ENCODE data around the gene CORO2B. TPM values are rescaled to one million over a fixed set of nuclear protein-coding genes. Genes with fewer than 3 reads are reported as not detected.

CORO2B gene
- polyA plus RNA-seq, 1 of the 3 experiments (the other 2 are of a cell fraction) = 3.6 TPM

- Histone ChIP-seq H3K9ac (no peak overlapping the region), H3K4me2 (no peak overlapping the region), H3K9me2 (no peaks in the 10 kb centered on the region), H3K27ac (ENCODE audit: low read depth in 2 of 2, low read length in 1 of 2) (no peak overlapping the region), H4K20me1 (ENCODE audit: insufficient read depth) (no peaks in the 10 kb centered on the region), H3K4me3 (ENCODE audit: low read depth in 2 of 2, low read length in 1 of 2) (no peak overlapping the region), H3K27me3 (ENCODE audit: insufficient read depth) (no peaks in the 10 kb centered on the region), H3K36me3 (replicated peaks in 1 of 2; ENCODE audit: control insufficient read depth in 1 of 2, insufficient read depth in 2 of 2, low read length in 1 of 2) (no peaks in the 10 kb centered on the region), H2AFZ (ENCODE audit: low read depth) (no peak overlapping the region), H3K4me1 (ENCODE audit: control insufficient read depth in 1 of 2, insufficient read depth in 2 of 2, low read depth in 1 of 2, low read length in 1 of 2) (peaks cover 0 to 23% of the 10 kb centered on the region in 2 experiments; a peak in 3 of 4 replicates), H3K79me2 (ENCODE audit: insufficient read depth) (no peaks in the 10 kb centered on the region), H3K9me3 (no peaks in the 10 kb centered on the region), H3F3A (replicated peaks; ENCODE audit: insufficient read depth) (no peaks in the 10 kb centered on the region)
- no peak for TF ChIP-seq RCOR1 (IDR thresholded peaks at IDR 0.05; ENCODE audit: low read length)
- TF ChIP-seq REST (IDR thresholded peaks at IDR 0.05; ENCODE audit: low read depth, low read length) = no peak
- no peak for TF ChIP-seq POLR2AphosphoS5 (IDR thresholded peaks at IDR 0.05; ENCODE audit: low read depth, low read length)
- no peak for TF ChIP-seq EP300 (IDR thresholded peaks at IDR 0.05; ENCODE audit: borderline replicate concordance in 1 of 2, low read depth in 1 of 2, low read length in 1 of 2)
- TF ChIP-seq IRF3 (IDR thresholded peaks at IDR 0.05; ENCODE audit: low read depth, low read length) = no peak
- ChIA-PET CTCF (interaction anchor here (0.6 to 1.4 kb wide), 2 partner anchors 24 to 178 kb away, joined by 3 to 4 read pairs; no protein-coding TSS in a partner anchor), POLR2A (no interaction called here)
- 77% methylated on average over 8 of the region's 8 CpGs for WGBS (ENCODE audit: low lambda C conversion rate)
- DNase-seq = no peak
These were observed 117.9 kb downstream of the CORO2B start for GRCh38 chr15:68696414-68697363.

GRCh38 chr15:68697711-68698690 is 119.2 kb downstream of the CORO2B start:
- Histone ChIP-seq H3K79me2 (ENCODE audit: insufficient read depth) (no peaks in the 10 kb centered on the region), H3K36me3 (replicated peaks in 1 of 2; ENCODE audit: control insufficient read depth in 1 of 2, insufficient read depth in 2 of 2, low read length in 1 of 2) (no peaks in the 10 kb centered on the region), H2AFZ (ENCODE audit: low read depth) (no peak overlapping the region), H3K27ac (ENCODE audit: low read depth in 2 of 2, low read length in 1 of 2) (no peak overlapping the region), H3F3A (replicated peaks; ENCODE audit: insufficient read depth) (no peaks in the 10 kb centered on the region), H3K9me3 (no peaks in the 10 kb centered on the region), H3K27me3 (ENCODE audit: insufficient read depth) (no peaks in the 10 kb centered on the region), H3K4me2 (no peak overlapping the region), H3K4me1 (ENCODE audit: control insufficient read depth in 1 of 2, insufficient read depth in 2 of 2, low read depth in 1 of 2, low read length in 1 of 2) (peaks cover 0 to 16% of the 10 kb centered on the region in 2 experiments; a peak in 3 of 4 replicates), H4K20me1 (ENCODE audit: insufficient read depth) (no peaks in the 10 kb centered on the region), H3K4me3 (ENCODE audit: low read depth in 2 of 2, low read length in 1 of 2) (no peak overlapping the region), H3K9ac (no peak overlapping the region), H3K9me2 (no peaks in the 10 kb centered on the region)
- ChIA-PET POLR2A (no interaction called here), CTCF (interaction anchor here (0.9 to 1.9 kb wide), 4 partner anchors 23 to 227 kb away, joined by 3 to 7 read pairs (median 4); no protein-coding TSS in a partner anchor)
- no peak for TF ChIP-seq USF2 (IDR thresholded peaks at IDR 0.05; ENCODE audit: borderline replicate concordance, low read depth, low read length)
- no peak for TF ChIP-seq IRF3 (IDR thresholded peaks at IDR 0.05; ENCODE audit: low read depth, low read length)
- TF ChIP-seq ELF1 (IDR thresholded peaks at IDR 0.05) = no peak
- 60% methylated on average over 6 of the region's 9 CpGs for WGBS (ENCODE audit: low lambda C conversion rate)
- DNase-seq = no peak
